ENCODE measurements around the gene LCE1C. TPM values are rescaled to one million over a fixed set of nuclear protein-coding genes. Genes with fewer than 3 reads are reported as not detected.

The LCE1C gene
- polyA plus RNA-seq, 1 experiment = not detected

DNA sequence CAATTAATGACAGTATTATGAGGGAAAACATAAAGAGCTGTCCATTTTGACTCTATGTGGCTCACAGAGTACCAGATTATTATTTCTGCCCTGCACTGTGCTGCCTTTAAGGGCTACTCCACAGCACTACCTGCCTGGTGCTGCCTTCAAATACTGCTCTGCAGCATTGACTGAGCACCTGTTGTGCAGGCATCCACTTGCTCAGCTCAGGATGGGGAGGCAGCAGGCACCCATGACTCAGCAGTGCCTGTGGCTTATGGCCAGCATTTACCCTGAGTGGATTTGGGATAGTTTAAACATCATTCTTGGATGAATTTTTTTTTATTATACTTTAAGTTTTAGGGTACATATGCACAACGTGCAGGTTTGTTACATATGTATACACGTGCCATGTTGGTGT, 49.6 kb downstream of the LCE1C start:
- no peak for DNase-seq (ENCODE audit: low read depth, low spot score)
- Histone ChIP-seq H3K27me3 (ENCODE audit: control insufficient read depth, insufficient read depth, low read length) (no peaks in the 10 kb centered on the region), H3K4me3 (ENCODE audit: low read depth, low read length) (no peak overlapping the region), H3K9me3 (ENCODE audit: control insufficient read depth, insufficient read depth, low read length) (peaks cover 27% of the 10 kb centered on the region), H3K27ac (ENCODE audit: low read depth, low read length) (no peak overlapping the region)
- ChIA-PET POLR2A (no interaction called here), CTCF (no interaction called here)
- TF ChIP-seq CTCF (IDR thresholded peaks at IDR 0.05; ENCODE audit: low read depth, low read length) = no peak

Other genes starting within 250 kb of the LCE1C start
- not detected in 2 replicates for gene LCE3E, start 239.9 kb downstream of the LCE1C start, polyA plus RNA-seq (2011; rRNA removed)
- gene LCE3D, start 226.1 kb downstream of the LCE1C start, polyA plus RNA-seq (2011; rRNA removed) = not detected in 2 replicates
- not detected in 2 replicates for gene LCE3C, start 206.4 kb downstream of the LCE1C start, polyA plus RNA-seq (2011; rRNA removed)
- gene LCE3B, start 192.8 kb downstream of the LCE1C start, polyA plus RNA-seq (2011; rRNA removed) = not detected in 2 replicates
- gene LCE3A, start 183.5 kb downstream of the LCE1C start, polyA plus RNA-seq (2011; rRNA removed) = not detected in 2 replicates
- gene LCE2D, start 143.3 kb downstream of the LCE1C start, polyA plus RNA-seq (2011; rRNA removed) = not detected in 2 replicates
- not detected in 2 replicates for gene LCE2C, start 131.4 kb downstream of the LCE1C start, polyA plus RNA-seq (2011; rRNA removed)
- gene LCE2B, start 120.5 kb downstream of the LCE1C start, polyA plus RNA-seq (2011; rRNA removed) = not detected in 2 replicates
- gene LCE2A, start 108.3 kb downstream of the LCE1C start, polyA plus RNA-seq (2011; rRNA removed) = not detected in 2 replicates
- not detected in 2 replicates for gene LCE4A, start 98.5 kb downstream of the LCE1C start, polyA plus RNA-seq (2011; rRNA removed)
- not detected in 2 replicates for gene KPRP, start 48.6 kb downstream of the LCE1C start, polyA plus RNA-seq (2011; rRNA removed)
- gene LCE1F, start 31.5 kb downstream of the LCE1C start, polyA plus RNA-seq (2011; rRNA removed) = not detected in 2 replicates
- gene LCE1E, start 20.4 kb downstream of the LCE1C start, polyA plus RNA-seq (2011; rRNA removed) = not detected in 2 replicates
- not detected in 2 replicates for gene LCE1D, start 9.9 kb downstream of the LCE1C start, polyA plus RNA-seq (2011; rRNA removed)
- gene LCE1B, start 5.3 kb upstream of the LCE1C start, polyA plus RNA-seq (2011; rRNA removed) = not detected in 2 replicates
- gene LCE1A, start 20.8 kb upstream of the LCE1C start, polyA plus RNA-seq (2011; rRNA removed) = not detected in 2 replicates
- gene LCE6A, start 36.2 kb upstream of the LCE1C start, polyA plus RNA-seq (2011; rRNA removed) = not detected in 2 replicates
- not detected in 2 replicates for gene LCE7A, start 53.3 kb upstream of the LCE1C start, polyA plus RNA-seq (2011; rRNA removed)
- gene SMCP, start 71.7 kb upstream of the LCE1C start, polyA plus RNA-seq (2011; rRNA removed) = not detected in 2 replicates
- gene IVL, start 101.9 kb upstream of the LCE1C start, polyA plus RNA-seq (2011; rRNA removed) = not detected in 2 replicates
- not detected in 2 replicates for gene SPRR5, start 140.6 kb upstream of the LCE1C start, polyA plus RNA-seq (2011; rRNA removed)
- not detected in 2 replicates for gene SPRR4, start 164.0 kb upstream of the LCE1C start, polyA plus RNA-seq (2011; rRNA removed)
- not detected in 2 replicates for gene SPRR1A, start 177.4 kb upstream of the LCE1C start, polyA plus RNA-seq (2011; rRNA removed)
- not detected in 2 replicates for gene SPRR3, start 195.1 kb upstream of the LCE1C start, polyA plus RNA-seq (2011; rRNA removed)
- not detected in 2 replicates for gene SPRR1B, start 224.6 kb upstream of the LCE1C start, polyA plus RNA-seq (2011; rRNA removed)
- not detected in 2 replicates for gene SPRR2D, start 234.5 kb upstream of the LCE1C start, polyA plus RNA-seq (2011; rRNA removed)